HG03139 (cell line): Measurements from ENCODE around the gene METTL25.

Source experiments
- ATAC-seq: cut with Tn5 transposase; IDR thresholded peaks from one replicate; pipeline ENCODE4 v1.9.1; 2021; ENCODE audit not compliant: unreplicated experiment

METTL25 gene

DNA sequence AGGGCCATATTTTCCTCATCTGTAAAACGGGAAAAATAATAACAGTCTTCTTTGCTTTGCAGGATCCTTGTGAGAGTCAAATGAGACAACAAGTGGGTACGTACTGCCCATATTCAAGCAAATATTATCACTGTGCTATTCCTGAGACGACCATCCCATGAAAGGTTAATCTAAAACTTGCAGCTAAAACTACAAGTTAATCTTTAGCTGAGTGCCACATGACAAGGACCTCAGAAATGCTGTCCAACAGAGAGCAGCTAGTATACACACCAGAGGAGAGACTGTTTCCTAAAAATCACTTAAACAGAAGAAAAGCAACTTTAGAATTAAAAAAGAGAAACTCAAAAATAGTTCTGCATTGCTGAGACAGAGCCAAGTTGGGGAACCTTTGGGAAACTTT is 165.7 kb downstream of the METTL25 start:
- peak; percentile 64 for ATAC-seq

DNA sequence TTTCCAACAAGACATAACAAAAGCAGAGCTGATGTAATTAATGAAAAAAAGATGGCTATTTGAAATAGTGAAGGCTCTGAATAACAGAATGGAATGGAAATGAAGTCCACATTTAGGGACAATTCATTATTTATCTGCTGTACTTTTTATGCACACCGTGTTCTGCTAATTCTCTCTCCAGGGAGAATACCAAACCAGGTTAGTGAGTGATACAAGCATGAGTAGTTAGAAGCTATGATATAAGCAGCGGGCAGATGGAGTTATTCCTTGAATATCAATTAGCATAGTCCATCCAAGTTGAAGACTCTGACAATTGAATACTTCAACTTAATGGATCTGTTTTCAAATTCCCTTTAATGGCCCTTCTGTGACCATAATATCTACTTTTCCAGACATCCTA is 166.3 kb downstream of the METTL25 start:
- no peak for ATAC-seq

DNA sequence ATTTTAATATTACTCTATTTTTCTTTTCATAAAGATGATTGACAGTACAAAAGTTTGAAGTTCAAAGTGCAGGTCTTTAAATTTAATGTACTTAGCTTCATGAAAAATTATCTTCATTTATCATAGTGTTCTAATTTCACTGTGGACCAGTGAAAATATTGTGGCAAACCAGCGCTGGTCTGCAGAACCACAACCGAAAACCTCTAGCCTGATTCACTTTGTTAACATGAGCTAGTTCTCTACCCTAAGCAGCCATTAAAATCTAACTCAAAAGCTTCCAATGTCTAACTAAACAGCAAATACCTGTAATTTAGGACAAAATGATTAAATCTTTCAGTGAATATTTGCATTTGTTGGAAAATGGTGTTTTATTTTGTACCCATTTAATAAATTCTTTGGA is 167.3 kb downstream of the METTL25 start:
- no peak for ATAC-seq

DNA sequence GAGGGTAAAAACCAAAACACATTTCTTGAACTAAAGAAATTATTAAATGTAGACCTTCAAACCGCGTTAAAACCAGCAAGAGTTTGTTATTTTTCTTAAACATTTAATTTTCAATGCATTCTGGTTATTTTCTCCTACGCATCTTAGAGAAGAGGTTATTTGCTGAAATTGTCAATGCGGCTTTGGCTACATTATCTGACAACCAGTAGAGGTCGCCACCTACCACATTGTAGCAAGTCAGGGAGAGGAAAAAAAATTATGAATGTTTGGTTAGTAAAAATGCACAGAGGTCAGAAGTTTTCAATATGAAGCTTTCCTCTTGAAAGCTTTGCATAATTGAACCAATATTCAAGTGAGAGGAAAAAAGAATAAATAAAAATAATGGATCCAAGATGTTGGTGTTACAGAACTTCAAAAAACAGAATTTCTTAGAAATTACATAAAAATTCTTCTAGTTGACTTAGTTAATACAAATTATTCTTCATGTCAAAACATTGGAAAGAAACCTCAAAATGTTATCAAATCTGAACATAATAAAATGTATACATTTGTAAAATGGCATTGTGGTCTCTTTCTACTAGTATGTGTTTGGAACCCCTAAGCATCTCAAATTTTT is 168.9 kb downstream of the METTL25 start:
- ATAC-seq = peak; percentile 46
